ENCODE data around the gene EHMT1. TPM values are rescaled to one million over a fixed set of nuclear protein-coding genes. Genes with fewer than 3 reads are reported as not detected.

Gene EHMT1
- total RNA-seq, 1 experiment from 2014 or later: 63.9 TPM

GRCh38 chr9:137688725-137689124, 69.9 kb downstream of the EHMT1 start:
- in situ Hi-C loops (cut with HindIII; ENCODE audit: low pct_unique_long_range_greater_than_20kb, low sequenced_read_pairs): no loop called here
- intact Hi-C loops (cut with micrococcal nuclease; ENCODE audit: unreplicated experiment): no loop called here
- H3K4me1 ChIP-seq (ENCODE audit: control insufficient read depth, insufficient read depth, low read length): no peaks in the 10 kb centered on the region; the same call in 1 of the 2 replicates
- DNase-seq (ENCODE audit: low read depth, low spot score) (no peak), ATAC-seq (no peak)
- H3K9me3 ChIP-seq (ENCODE audit: control insufficient read depth, insufficient read depth, low read depth, low read length): no peaks in the 10 kb centered on the region
- H3K27ac ChIP-seq (ENCODE audit: low read length): no peak overlapping the region
- no peak overlapping the region for H3K4me3 ChIP-seq (ENCODE audit: low read depth in 2 of 2, low read length in 2 of 2)
- POLR2A ChIA-PET: no interaction called here
- CTCF ChIA-PET: no interaction called here
- TF ChIP-seq, protein P1, sequence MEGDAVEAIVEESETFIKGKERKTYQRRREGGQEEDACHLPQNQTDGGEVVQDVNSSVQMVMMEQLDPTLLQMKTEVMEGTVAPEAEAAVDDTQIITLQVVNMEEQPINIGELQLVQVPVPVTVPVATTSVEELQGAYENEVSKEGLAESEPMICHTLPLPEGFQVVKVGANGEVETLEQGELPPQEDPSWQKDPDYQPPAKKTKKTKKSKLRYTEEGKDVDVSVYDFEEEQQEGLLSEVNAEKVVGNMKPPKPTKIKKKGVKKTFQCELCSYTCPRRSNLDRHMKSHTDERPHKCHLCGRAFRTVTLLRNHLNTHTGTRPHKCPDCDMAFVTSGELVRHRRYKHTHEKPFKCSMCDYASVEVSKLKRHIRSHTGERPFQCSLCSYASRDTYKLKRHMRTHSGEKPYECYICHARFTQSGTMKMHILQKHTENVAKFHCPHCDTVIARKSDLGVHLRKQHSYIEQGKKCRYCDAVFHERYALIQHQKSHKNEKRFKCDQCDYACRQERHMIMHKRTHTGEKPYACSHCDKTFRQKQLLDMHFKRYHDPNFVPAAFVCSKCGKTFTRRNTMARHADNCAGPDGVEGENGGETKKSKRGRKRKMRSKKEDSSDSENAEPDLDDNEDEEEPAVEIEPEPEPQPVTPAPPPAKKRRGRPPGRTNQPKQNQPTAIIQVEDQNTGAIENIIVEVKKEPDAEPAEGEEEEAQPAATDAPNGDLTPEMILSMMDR (IDR thresholded peaks at IDR 0.05): no peak
- TF ChIP-seq SIN3A (IDR thresholded peaks at IDR 0.05; ENCODE audit: borderline replicate concordance, insufficient read depth, low read depth, low read length): no peak
- TF ChIP-seq, protein P2, sequence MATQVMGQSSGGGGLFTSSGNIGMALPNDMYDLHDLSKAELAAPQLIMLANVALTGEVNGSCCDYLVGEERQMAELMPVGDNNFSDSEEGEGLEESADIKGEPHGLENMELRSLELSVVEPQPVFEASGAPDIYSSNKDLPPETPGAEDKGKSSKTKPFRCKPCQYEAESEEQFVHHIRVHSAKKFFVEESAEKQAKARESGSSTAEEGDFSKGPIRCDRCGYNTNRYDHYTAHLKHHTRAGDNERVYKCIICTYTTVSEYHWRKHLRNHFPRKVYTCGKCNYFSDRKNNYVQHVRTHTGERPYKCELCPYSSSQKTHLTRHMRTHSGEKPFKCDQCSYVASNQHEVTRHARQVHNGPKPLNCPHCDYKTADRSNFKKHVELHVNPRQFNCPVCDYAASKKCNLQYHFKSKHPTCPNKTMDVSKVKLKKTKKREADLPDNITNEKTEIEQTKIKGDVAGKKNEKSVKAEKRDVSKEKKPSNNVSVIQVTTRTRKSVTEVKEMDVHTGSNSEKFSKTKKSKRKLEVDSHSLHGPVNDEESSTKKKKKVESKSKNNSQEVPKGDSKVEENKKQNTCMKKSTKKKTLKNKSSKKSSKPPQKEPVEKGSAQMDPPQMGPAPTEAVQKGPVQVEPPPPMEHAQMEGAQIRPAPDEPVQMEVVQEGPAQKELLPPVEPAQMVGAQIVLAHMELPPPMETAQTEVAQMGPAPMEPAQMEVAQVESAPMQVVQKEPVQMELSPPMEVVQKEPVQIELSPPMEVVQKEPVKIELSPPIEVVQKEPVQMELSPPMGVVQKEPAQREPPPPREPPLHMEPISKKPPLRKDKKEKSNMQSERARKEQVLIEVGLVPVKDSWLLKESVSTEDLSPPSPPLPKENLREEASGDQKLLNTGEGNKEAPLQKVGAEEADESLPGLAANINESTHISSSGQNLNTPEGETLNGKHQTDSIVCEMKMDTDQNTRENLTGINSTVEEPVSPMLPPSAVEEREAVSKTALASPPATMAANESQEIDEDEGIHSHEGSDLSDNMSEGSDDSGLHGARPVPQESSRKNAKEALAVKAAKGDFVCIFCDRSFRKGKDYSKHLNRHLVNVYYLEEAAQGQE (IDR thresholded peaks at IDR 0.05; ENCODE audit: insufficient read depth in 1 of 2, low read depth in 2 of 2, low read length in 1 of 2): no peak
- no peak for TF ChIP-seq POLR2AphosphoS5 (IDR thresholded peaks at IDR 0.05; ENCODE audit: low read depth, low read length)
- no peak for TF ChIP-seq TCF7L2 (IDR thresholded peaks at IDR 0.05; ENCODE audit: low read depth, low read length)
- BruUV-seq (replicated peaks): no TSS peak
- no peaks in the 10 kb centered on the region for H3K36me3 ChIP-seq (ENCODE audit: control insufficient read depth, insufficient read depth, low read length)
- no peaks in the 10 kb centered on the region for H3K27me3 ChIP-seq (ENCODE audit: control insufficient read depth, insufficient read depth, low read length)

DNA sequence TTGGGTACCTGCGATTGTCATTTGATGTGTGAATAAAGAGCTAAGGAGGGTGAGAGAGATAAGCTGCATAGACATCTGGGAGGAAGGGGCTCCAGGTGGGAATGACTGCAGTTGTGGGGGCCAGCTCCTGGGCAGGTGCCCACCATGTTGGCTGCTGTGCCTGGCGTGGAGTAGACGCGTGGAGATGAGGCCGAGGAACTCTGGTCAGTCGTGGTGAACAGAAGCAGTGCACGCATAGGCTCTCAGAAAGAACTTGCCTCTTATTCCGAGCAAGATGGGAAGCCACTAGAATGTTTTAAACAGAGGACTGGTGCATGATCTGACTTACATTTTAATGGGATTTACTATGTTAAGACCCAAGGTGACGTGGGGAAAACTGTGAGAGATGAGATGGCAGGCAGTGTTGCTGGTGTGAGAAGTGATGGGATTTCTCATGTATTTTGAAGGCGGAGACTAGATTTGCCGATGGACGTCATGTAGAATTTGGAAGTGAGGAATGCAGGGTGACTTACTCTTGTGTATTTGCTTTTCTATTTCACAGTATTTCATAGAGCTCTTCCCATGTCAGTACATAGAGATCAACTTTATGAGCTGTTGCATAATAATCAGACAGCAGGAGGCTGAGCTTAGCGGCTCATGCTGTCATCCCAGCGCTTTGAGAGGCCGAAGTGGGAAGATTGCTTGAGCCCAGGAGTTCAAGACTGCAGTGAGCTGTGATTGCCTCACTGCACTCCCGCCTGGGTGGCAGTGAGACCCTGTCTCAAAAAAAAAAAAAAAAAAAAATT, 71.1 kb downstream of the EHMT1 start:
- CTCF ChIA-PET: interaction anchor here (0.7 kb wide), 1 partner anchor 11 kb away, joined by 5 read pairs; no protein-coding TSS in a partner anchor

More for the DNA sequence above, 71.1 kb downstream of the EHMT1 start:
- TF ChIP-seq SIN3A (IDR thresholded peaks at IDR 0.05; ENCODE audit: borderline replicate concordance, insufficient read depth, low read depth, low read length): no peak
- TF ChIP-seq, protein P2 (IDR thresholded peaks at IDR 0.05; ENCODE audit: insufficient read depth in 1 of 2, low read depth in 2 of 2, low read length in 1 of 2): no peak
- TF ChIP-seq, protein P1 (IDR thresholded peaks at IDR 0.05): no peak
- no peak for TF ChIP-seq POLR2AphosphoS5 (IDR thresholded peaks at IDR 0.05; ENCODE audit: low read depth, low read length)
- TF ChIP-seq TCF7L2 (IDR thresholded peaks at IDR 0.05; ENCODE audit: low read depth, low read length): no peak
- no peaks in the 10 kb centered on the region for H3K27me3 ChIP-seq (ENCODE audit: control insufficient read depth, insufficient read depth, low read length)
- H3K36me3 ChIP-seq (ENCODE audit: control insufficient read depth, insufficient read depth, low read length): no peaks in the 10 kb centered on the region
- no peak; the same call in 1 of the 2 replicates for ATAC-seq
- POLR2A ChIA-PET: no interaction called here
- no TSS peak for BruUV-seq (replicated peaks)
- no peaks in the 10 kb centered on the region; the same call in 1 of the 2 replicates for H3K4me1 ChIP-seq (ENCODE audit: control insufficient read depth, insufficient read depth, low read length)
- intact Hi-C loops (cut with micrococcal nuclease; ENCODE audit: unreplicated experiment): no loop called here
- in situ Hi-C loops (cut with HindIII; ENCODE audit: low pct_unique_long_range_greater_than_20kb, low sequenced_read_pairs): no loop called here
- DNase-seq (ENCODE audit: low read depth, low spot score): no peak
- H3K4me3 ChIP-seq (ENCODE audit: low read depth in 2 of 2, low read length in 2 of 2): no peak overlapping the region
- H3K9me3 ChIP-seq (ENCODE audit: control insufficient read depth, insufficient read depth, low read depth, low read length): no peaks in the 10 kb centered on the region
- H3K27ac ChIP-seq (ENCODE audit: low read length): no peak overlapping the region

All from Panc1 (cell line).